OCI-LY7 (cell line): Measurements from ENCODE around the gene SLC25A21. TPM values are rescaled to one million over a fixed set of nuclear protein-coding genes. Genes with fewer than 3 reads are reported as not detected.

Experiments used
- BruUV-seq: library from RNA; stranded (reverse); fragments of 400-500 nt; replicated peaks from 2 replicates; lab custom pipeline; 2021; lab: Mats Ljungman, UMichigan
- CTCF ChIA-PET: fragments of 300-600 bp; sonication (Branson Sonifier 250); formaldehyde crosslinking; loops from one replicate; lab custom pipeline; 2022; ENCODE audit warnings: antibody characterized with exemption; ENCODE audit not compliant: unreplicated experiment; lab: Charles Lee
- POLR2A ChIA-PET: fragments of 300-600 bp; sonication (Branson Sonifier 250); formaldehyde crosslinking; loops from one replicate; lab custom pipeline; 2022; ENCODE audit warnings: antibody characterized with exemption; lab: Charles Lee
- DNase-seq: peaks from one replicate; pipeline ENCODE4 v3.0.0-alpha.2; 2015; ENCODE audit warnings: low spot score
- H2AFZ ChIP-seq: fragments of 200-600 bp; sonication (generic), shearing (Covaris generic); 2 replicates; pipeline ENCODE4 v1.6.1; 2014; ENCODE audit warnings: mild to moderate bottlenecking, antibody characterized with exemption, low read length, moderate library complexity
- H3K27ac ChIP-seq: fragments of 200-600 bp; sonication (generic); 2 replicates; pipeline ENCODE4 v1.5.1; 2014; ENCODE audit warnings: mixed run types, low read depth, mild to moderate bottlenecking, moderate library complexity, low read length, inconsistent platforms; ENCODE audit not compliant: poor library complexity, severe bottlenecking
- H3K36me3 ChIP-seq: fragments of 200-600 bp; sonication (generic); 2 replicates; pipeline ENCODE4 v1.6.1; 2014; ENCODE audit warnings: mild to moderate bottlenecking, antibody characterized with exemption, low read length, moderate library complexity, mixed read lengths; ENCODE audit not compliant: insufficient read depth
- H3K4me1 ChIP-seq: fragments of 200-600 bp; sonication (generic); 2 replicates; pipeline ENCODE4 v1.5.1; 2014; ENCODE audit warnings: mild to moderate bottlenecking, low read length; ENCODE audit not compliant: insufficient read depth, poor library complexity, severe bottlenecking
- H3K4me2 ChIP-seq: fragments of 200-600 bp; sonication (generic); 2 replicates; pipeline ENCODE4 v1.6.1; 2014; ENCODE audit warnings: mild to moderate bottlenecking, low read length
- H3K4me3 ChIP-seq: fragments of 200-600 bp; sonication (generic); 2 replicates; pipeline ENCODE4 v1.5.1; 2014; ENCODE audit warnings: mild to moderate bottlenecking, low read depth, low read length; ENCODE audit not compliant: poor library complexity, severe bottlenecking
- H3K79me2 ChIP-seq: fragments of 200-600 bp; sonication (generic); 2 replicates; pipeline ENCODE4 v1.6.1; 2016; ENCODE audit warnings: low read depth, mild to moderate bottlenecking, low read length, moderate library complexity, mixed read lengths; ENCODE audit not compliant: insufficient read depth
- H3K9me2 ChIP-seq: fragments of 200-600 bp; sonication (generic); 2 replicates; pipeline ENCODE4 v1.6.1; 2016; ENCODE audit warnings: mild to moderate bottlenecking, low read length, mixed read lengths; ENCODE audit not compliant: insufficient read depth
- H3K9me3 ChIP-seq: fragments of 200-600 bp; sonication (generic); 2 replicates; pipeline ENCODE4 v1.6.1; 2014; ENCODE audit warnings: mild to moderate bottlenecking, mixed run types, low read length, mixed read lengths
- H4K20me1 ChIP-seq: fragments of 200-600 bp; sonication (generic); 2 replicates; pipeline ENCODE4 v1.6.1; 2014; ENCODE audit warnings: mild to moderate bottlenecking, antibody characterized with exemption, low read length, moderate library complexity, mixed read lengths; ENCODE audit not compliant: insufficient read depth
- EZH2phosphoT487 ChIP-seq: fragments of 200-600 bp; sonication (generic); IDR thresholded peaks from 2 replicates; pipeline ENCODE4 v1.6.1; 2018; ENCODE audit warnings: low read depth, borderline replicate concordance, mild to moderate bottlenecking, mixed run types, antibody characterized with exemption, low read length, moderate library complexity, mixed read lengths
- intact Hi-C: fragments of 100-400 bp; cut with micrococcal nuclease; formaldehyde crosslinking; loops from one replicate; pipeline ENCODE4 v1.10.0; 2022; ENCODE audit not compliant: unreplicated experiment
- total RNA-seq, 2 experiments: library from RNA; depleted of rRNA in 1 of 2; stranded (reverse); fragments of >200 nt in 1 of 2; shearing (Covaris generic) in 1 of 2; gene quantifications; 2 replicates each; pipeline ENCODE4 v1.2.3, GENCODE V29; 2014 to 2022
- TF ChIP-seq, protein P1 (sequence below): fragments of 200-600 bp; sonication (generic); conservative IDR thresholded peaks from 2 replicates; pipeline ENCODE4 v1.5.1; 2014; ENCODE audit warnings: mild to moderate bottlenecking, antibody characterized with exemption, low read length, moderate library complexity, mixed read lengths

SLC25A21 gene
- total RNA-seq, 2 experiments from 2014 or later = not detected

DNA sequence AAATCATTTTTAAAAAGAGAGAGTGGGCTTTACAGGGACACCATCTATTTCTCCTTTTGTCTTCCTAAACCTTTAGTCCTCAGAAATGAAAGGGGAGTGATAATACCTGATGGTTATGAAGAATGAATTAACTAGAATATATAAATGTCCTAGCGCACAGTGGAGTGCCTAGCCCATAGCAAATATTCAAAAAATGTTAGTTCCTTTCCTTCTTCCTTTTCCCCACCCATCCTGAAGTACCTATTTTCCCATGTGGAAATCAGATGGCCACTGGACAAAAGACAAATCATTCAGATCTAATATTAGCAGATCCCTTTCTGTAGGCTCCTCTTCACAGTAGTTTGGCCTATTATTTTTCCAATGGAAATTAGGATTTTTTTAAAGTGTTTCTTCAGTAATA is 90.0 kb downstream of the SLC25A21 start:
- ChIA-PET CTCF (no interaction called here), POLR2A (no interaction called here)
- Histone ChIP-seq H3K27ac (no peak overlapping the region), H2AFZ (no peak overlapping the region), H3K4me2 (no peak overlapping the region), H3K4me3 (no peak overlapping the region), H4K20me1 (no peaks in the 10 kb centered on the region), H3K79me2 (no peaks in the 10 kb centered on the region), H3K9me2 (no peaks in the 10 kb centered on the region), H3K4me1 (no peaks in the 10 kb centered on the region), H3K9me3 (no peaks in the 10 kb centered on the region), H3K36me3 (no peaks in the 10 kb centered on the region)
- no peak for DNase-seq
- TF ChIP-seq, protein P1, sequence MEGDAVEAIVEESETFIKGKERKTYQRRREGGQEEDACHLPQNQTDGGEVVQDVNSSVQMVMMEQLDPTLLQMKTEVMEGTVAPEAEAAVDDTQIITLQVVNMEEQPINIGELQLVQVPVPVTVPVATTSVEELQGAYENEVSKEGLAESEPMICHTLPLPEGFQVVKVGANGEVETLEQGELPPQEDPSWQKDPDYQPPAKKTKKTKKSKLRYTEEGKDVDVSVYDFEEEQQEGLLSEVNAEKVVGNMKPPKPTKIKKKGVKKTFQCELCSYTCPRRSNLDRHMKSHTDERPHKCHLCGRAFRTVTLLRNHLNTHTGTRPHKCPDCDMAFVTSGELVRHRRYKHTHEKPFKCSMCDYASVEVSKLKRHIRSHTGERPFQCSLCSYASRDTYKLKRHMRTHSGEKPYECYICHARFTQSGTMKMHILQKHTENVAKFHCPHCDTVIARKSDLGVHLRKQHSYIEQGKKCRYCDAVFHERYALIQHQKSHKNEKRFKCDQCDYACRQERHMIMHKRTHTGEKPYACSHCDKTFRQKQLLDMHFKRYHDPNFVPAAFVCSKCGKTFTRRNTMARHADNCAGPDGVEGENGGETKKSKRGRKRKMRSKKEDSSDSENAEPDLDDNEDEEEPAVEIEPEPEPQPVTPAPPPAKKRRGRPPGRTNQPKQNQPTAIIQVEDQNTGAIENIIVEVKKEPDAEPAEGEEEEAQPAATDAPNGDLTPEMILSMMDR = no peak
- TF ChIP-seq EZH2phosphoT487 = no peak
- BruUV-seq = no TSS peak
- intact Hi-C loops = no loop called here

DNA sequence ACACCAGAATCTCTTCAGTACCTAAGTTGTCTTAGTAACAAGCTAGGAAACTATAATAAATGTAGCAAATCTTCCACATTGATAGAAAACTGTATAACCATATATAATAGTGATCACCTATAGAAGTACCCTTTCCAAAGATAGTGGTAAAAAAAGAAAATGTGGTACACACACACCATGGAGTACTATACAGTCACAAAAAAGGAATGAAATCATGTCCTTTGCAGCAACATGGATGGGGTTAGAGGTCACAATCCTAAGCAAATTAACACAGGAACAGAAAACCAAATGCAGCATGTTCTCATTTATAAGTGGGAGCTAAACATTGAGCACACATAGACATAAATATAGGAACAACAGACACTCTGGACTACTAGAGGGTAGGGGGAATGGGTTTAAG is 90.5 kb downstream of the SLC25A21 start:
- intact Hi-C loops = no loop called here
- no peaks in the 10 kb centered on the region for H3K79me2 ChIP-seq
- no peaks in the 10 kb centered on the region for H3K36me3 ChIP-seq
- no peaks in the 10 kb centered on the region for H4K20me1 ChIP-seq
- no peak overlapping the region for H3K4me3 ChIP-seq
- BruUV-seq = no TSS peak
- CTCF ChIA-PET = no interaction called here
- no peaks in the 10 kb centered on the region for H3K4me1 ChIP-seq
- no peak for DNase-seq
- no peak overlapping the region for H2AFZ ChIP-seq
- no peak overlapping the region for H3K27ac ChIP-seq
- TF ChIP-seq EZH2phosphoT487 = no peak
- TF ChIP-seq, protein P1 = no peak
- H3K9me3 ChIP-seq = no peaks in the 10 kb centered on the region
- H3K9me2 ChIP-seq = no peaks in the 10 kb centered on the region
- H3K4me2 ChIP-seq = no peak overlapping the region
- POLR2A ChIA-PET = interaction anchor here (0.6 kb wide), 1 partner anchor 84 kb away, joined by 3 read pairs; no protein-coding TSS in a partner anchor

DNA sequence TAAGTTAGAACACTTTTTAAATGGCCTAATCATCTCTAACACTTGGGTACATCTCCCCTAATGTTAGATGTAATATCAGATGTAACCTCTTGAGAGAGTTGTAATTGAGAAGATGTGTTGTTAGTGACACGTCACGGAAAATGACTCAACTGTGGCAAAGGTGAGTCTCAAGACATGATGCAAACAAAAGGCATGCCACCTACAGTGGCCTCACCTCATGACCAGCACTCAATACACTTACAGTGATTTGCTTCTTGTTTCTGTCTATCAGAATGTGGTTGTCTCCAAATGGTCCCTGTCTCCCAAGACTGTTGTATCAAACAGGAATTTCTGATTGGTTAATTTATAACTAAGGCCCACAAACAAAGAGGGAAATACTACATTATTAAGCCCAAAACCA is 91.2 kb downstream of the SLC25A21 start:
- intact Hi-C loops = no loop called here
- H2AFZ ChIP-seq = no peak overlapping the region
- ChIA-PET POLR2A (no interaction called here), CTCF (no interaction called here)
- DNase-seq = no peak
- no peaks in the 10 kb centered on the region for H3K9me3 ChIP-seq
- no peak overlapping the region for H3K4me2 ChIP-seq
- no peaks in the 10 kb centered on the region for H3K4me1 ChIP-seq
- no peak overlapping the region for H3K27ac ChIP-seq
- H3K9me2 ChIP-seq = no peaks in the 10 kb centered on the region
- H3K79me2 ChIP-seq = no peaks in the 10 kb centered on the region
- BruUV-seq = no TSS peak
- no peaks in the 10 kb centered on the region for H3K36me3 ChIP-seq
- TF ChIP-seq EZH2phosphoT487 = no peak
- TF ChIP-seq, protein P1 = no peak
- no peaks in the 10 kb centered on the region for H4K20me1 ChIP-seq
- H3K4me3 ChIP-seq = no peak overlapping the region
